ENCODE measurements around the gene KRTAP10-5.
"Not testable (repeated sequence)": the region's sequence is repeated elsewhere in the genome, so short reads cannot be mapped to it uniquely, and the experiment has no call there.

The KRTAP10-5 gene

GRCh38 chr21:44566403-44566802, 14.0 kb downstream of the KRTAP10-5 start:
- H3K4me3 ChIP-seq (replicated peaks; ENCODE audit: low read depth, low read length): no peak overlapping the region
- DNase-seq (ENCODE audit: extremely low read depth, low read depth): no peak

DNA sequence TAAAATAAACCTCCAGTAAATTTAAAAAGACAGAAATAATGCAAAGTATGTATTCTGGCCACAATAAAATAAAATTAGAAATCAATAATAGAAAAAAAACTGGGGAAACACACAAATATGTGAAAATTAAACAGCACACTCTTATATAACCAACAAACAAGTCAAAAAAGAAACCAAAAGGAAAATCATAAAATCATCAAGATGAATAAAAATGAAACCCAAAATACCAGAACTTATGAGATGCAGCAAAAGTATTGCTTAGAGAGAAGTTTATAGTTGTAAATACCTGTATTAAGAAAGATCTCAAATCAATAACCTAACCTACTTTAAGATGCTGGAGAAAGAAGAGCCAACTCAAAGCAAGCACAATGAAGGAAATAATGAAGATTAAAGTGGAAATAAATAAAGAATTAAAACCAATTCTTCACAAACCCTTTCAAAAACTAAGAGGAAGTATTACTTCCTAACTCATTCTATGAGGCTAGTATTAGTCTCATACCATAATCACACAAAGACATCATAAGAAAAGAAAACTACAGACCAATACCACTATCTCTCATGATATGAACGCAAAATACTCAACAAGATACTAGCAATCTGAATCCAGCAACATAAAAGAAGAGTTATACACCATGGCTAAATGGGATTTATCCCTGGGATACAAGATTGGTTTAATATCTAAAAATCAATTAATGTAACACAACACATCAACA, 15.4 kb downstream of the KRTAP10-5 start:
- H3K4me3 ChIP-seq (replicated peaks; ENCODE audit: low read depth, low read length): no peak overlapping the region
- DNase-seq (ENCODE audit: extremely low read depth, low read depth): no peak
- TF ChIP-seq CTCF (IDR thresholded peaks at IDR 0.05; ENCODE audit: low read depth, low read length, missing control alignments): no peak

More at GRCh38 chr21:44566403-44566802, 14.0 kb downstream of the KRTAP10-5 start:
- no peak for TF ChIP-seq CTCF (IDR thresholded peaks at IDR 0.05; ENCODE audit: low read depth, low read length, missing control alignments)

DNA sequence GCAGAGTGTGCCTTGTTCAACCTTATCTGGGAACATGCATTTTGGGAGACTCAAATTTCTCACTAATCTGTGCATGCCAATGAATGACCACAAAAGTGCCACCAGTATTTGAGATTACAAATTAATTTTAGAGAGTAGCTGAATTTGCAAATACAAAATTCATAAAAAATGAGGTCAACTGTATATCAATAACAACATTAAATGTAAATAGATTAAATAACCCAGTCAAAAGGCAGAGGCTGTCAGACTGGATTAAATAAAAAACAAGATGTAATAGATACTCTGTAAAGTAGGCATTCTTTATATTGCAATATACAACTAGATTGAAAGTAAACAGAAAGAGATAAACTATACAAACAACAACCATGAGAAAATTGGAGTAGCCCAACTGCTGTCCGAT, 16.3 kb downstream of the KRTAP10-5 start:
- DNase-seq (ENCODE audit: extremely low read depth, low read depth): no peak
- H3K4me3 ChIP-seq (replicated peaks; ENCODE audit: low read depth, low read length): no peak overlapping the region
- no peak for TF ChIP-seq CTCF (IDR thresholded peaks at IDR 0.05; ENCODE audit: low read depth, low read length, missing control alignments)

DNA sequence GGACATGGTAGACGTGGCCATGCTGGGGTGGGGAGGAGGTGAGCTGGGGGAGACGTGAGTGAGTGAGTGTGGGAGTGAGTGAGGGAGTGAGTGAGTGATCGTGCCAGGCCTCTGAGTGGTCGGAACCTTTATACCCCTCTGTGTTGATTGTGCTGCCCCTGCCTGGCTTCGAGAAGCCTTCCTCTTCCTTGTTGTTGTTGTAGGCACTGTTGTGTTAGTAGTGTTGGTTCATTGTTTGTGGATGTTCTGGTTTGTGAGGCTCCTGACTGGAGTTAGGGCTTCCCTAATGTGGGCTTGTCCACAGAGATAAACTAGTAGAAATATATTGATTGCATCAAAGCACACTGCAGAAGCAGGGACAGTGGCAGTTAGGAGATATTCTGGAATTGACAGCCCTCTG, 21.7 kb downstream of the KRTAP10-5 start, which contains the start of gene KRTAP10-3:
KRTAP10-3 (minus strand) TSS at position 101 of the 400 bp plus-strand sequence; CDS start at position 21, 80 bp downstream.
- TF ChIP-seq CTCF (IDR thresholded peaks at IDR 0.05; ENCODE audit: low read depth, low read length, missing control alignments): no peak

GRCh38 chr21:44558329-44558675, 22.1 kb downstream of the KRTAP10-5 start:
- not testable (repeated sequence) for DNase-seq (ENCODE audit: extremely low read depth, low read depth); H3K4me3 ChIP-seq (replicated peaks; ENCODE audit: low read depth, low read length)

More for the DNA sequence above, 21.7 kb downstream of the KRTAP10-5 start, which contains the start of gene KRTAP10-3:
- no peak for DNase-seq (ENCODE audit: extremely low read depth, low read depth)
- H3K4me3 ChIP-seq (replicated peaks; ENCODE audit: low read depth, low read length): no peak within 1 kb of the TSS

DNA sequence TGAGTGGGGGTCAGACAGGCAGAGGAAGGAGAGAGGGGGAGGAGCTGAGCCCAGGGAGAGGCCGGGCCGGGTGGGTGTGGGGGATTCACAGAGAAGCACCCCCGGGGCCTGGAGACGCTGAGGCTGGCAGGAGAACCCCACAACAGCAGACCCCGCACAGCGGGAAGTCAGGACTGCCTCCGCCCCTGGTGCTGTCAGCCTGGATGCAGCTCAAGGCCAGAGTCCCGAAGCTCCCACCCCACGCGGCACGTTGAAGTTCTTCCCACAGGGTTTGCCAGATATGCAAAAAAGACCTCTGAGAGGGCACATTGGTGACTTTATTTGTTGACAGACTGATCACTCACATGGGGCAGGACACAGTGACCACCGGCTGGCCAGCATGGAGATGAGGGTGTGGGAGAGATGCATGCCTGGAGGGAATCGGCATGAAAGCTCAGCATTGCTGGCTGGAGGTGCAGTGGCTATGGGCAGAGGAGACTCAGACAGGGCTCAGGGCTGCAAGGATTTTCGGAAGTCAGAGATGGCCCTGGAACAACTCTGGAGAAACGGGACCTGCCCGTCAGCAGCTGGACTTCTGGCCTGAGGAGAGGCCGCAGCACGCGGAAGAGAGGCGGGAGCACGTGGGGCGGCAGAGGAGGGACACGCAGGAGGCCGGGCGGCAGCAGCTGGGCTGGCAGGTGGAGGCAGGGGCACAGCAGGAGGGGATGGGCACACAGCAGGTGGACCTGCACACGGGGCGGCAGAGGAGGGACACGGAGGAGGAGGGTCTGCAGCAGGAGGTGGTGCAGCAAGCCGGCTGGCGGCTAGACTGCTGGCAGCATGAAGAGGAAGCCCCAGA, 22.7 kb downstream of the KRTAP10-5 start:
- no peak overlapping the region for H3K4me3 ChIP-seq (replicated peaks; ENCODE audit: low read depth, low read length)
- no peak for TF ChIP-seq CTCF (IDR thresholded peaks at IDR 0.05; ENCODE audit: low read depth, low read length, missing control alignments)
- DNase-seq (ENCODE audit: extremely low read depth, low read depth): no peak

DNA sequence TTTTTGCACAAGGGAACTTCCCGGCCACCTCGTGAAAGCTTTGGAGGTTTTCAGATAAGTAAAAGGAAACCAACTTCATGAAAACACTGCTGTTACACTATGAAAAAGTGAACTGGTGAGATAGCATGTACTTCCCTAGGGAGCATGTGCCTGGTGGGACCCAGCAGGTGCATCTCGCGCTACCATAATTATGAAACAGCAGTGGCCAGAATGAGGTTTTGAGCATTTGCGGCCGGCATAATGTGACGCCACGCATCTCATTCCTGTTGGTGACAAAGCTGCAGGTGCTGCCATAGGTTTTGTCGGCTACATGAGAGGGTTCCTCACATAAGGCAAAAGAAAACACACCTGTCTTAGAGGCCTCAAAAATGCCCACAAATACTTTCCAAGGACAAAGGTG, 23.5 kb downstream of the KRTAP10-5 start:
- TF ChIP-seq CTCF (IDR thresholded peaks at IDR 0.05; ENCODE audit: low read depth, low read length, missing control alignments): no peak
- no peak overlapping the region for H3K4me3 ChIP-seq (replicated peaks; ENCODE audit: low read depth, low read length)
- DNase-seq (ENCODE audit: extremely low read depth, low read depth): no peak

All from HFF-Myc (cell line).